Progenitor cell of endocrine pancreas (in vitro differentiated cells): ENCODE results near the gene BNIP2. TPM values are rescaled to one million over a fixed set of nuclear protein-coding genes. Genes with fewer than 3 reads are reported as not detected.

Experiments
- DNase-seq: peaks from one replicate; pipeline ENCODE4 v3.0.0; 2021; ENCODE audit warnings: low spot score; ENCODE audit not compliant: unreplicated experiment
- H3K27ac Mint-ChIP-seq: 2 replicates; pipeline ENCODE4 v1.8.0; 2021; ENCODE audit warnings: mild to moderate bottlenecking, moderate library complexity, mixed read lengths
- H3K27me3 Mint-ChIP-seq: 2 replicates; pipeline ENCODE4 v1.8.0; 2021; ENCODE audit warnings: mixed read lengths
- H3K36me3 Mint-ChIP-seq: 2 replicates; pipeline ENCODE4 v1.8.0; 2022; ENCODE audit warnings: mixed read lengths; ENCODE audit not compliant: insufficient read depth
- H3K4me1 Mint-ChIP-seq: 2 replicates; pipeline ENCODE4 v1.8.0; 2021; ENCODE audit warnings: low read depth, mixed read lengths
- H3K4me3 Mint-ChIP-seq: 2 replicates; pipeline ENCODE4 v1.8.0; 2021; ENCODE audit warnings: low read depth, mild to moderate bottlenecking, moderate library complexity, mixed read lengths
- H3K9me3 Mint-ChIP-seq: 2 replicates; pipeline ENCODE4 v1.8.0; 2021; ENCODE audit warnings: low read depth, mixed read lengths
- total RNA-seq: library from RNA; stranded (reverse); gene quantifications from 2 replicates; pipeline ENCODE4 v1.2.1, GENCODE V29; 2021
- TF ChIP-seq, protein P1 (sequence below): fragments of 200-600 bp; sonication (generic); IDR thresholded peaks from one replicate; pipeline ENCODE4 v1.5.0; 2021; ENCODE audit warnings: antibody characterized with exemption, mild to moderate bottlenecking; ENCODE audit not compliant: unreplicated experiment

BNIP2 gene
- total RNA-seq, 1 donor from 2014 or later, result 58.2 TPM

GRCh38 chr15:59687836-59688235 is 1.3 kb downstream of the BNIP2 start:
- H3K27ac Mint-ChIP-seq, result peak overlapping the region; percentile 99
- H3K9me3 Mint-ChIP-seq, result no peaks in the 10 kb centered on the region
- H3K4me3 Mint-ChIP-seq, result peak overlapping the region; percentile 97
- H3K36me3 Mint-ChIP-seq, result peaks cover 9% of the 10 kb centered on the region
- TF ChIP-seq, protein P1, sequence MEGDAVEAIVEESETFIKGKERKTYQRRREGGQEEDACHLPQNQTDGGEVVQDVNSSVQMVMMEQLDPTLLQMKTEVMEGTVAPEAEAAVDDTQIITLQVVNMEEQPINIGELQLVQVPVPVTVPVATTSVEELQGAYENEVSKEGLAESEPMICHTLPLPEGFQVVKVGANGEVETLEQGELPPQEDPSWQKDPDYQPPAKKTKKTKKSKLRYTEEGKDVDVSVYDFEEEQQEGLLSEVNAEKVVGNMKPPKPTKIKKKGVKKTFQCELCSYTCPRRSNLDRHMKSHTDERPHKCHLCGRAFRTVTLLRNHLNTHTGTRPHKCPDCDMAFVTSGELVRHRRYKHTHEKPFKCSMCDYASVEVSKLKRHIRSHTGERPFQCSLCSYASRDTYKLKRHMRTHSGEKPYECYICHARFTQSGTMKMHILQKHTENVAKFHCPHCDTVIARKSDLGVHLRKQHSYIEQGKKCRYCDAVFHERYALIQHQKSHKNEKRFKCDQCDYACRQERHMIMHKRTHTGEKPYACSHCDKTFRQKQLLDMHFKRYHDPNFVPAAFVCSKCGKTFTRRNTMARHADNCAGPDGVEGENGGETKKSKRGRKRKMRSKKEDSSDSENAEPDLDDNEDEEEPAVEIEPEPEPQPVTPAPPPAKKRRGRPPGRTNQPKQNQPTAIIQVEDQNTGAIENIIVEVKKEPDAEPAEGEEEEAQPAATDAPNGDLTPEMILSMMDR, result no peak
- no peak for DNase-seq
- peaks cover 26% of the 10 kb centered on the region for H3K4me1 Mint-ChIP-seq
- H3K27me3 Mint-ChIP-seq, result no peaks in the 10 kb centered on the region

- Mint-ChIP-seq H3K9me3 (no peaks in the 10 kb centered on the region), H3K36me3 (peaks cover 13% of the 10 kb centered on the region), H3K4me3 (peak overlapping the region; percentile 29), H3K27ac (peak overlapping the region; percentile 82), H3K27me3 (no peaks in the 10 kb centered on the region), H3K4me1 (peaks cover 26% of the 10 kb centered on the region)
- DNase-seq, result no peak
- TF ChIP-seq, protein P1, result no peak
Measured at GRCh38 chr15:59686389-59686788, 2.7 kb downstream of the BNIP2 start.

GRCh38 chr15:59685737-59686297 is 3.3 kb downstream of the BNIP2 start:
- Mint-ChIP-seq H3K4me3 (peak overlapping the region; percentile 24), H3K27me3 (no peaks in the 10 kb centered on the region), H3K36me3 (peaks cover 13% of the 10 kb centered on the region), H3K4me1 (peaks cover 26% of the 10 kb centered on the region), H3K27ac (peak overlapping the region; percentile 2), H3K9me3 (no peaks in the 10 kb centered on the region)
- DNase-seq, result no peak
- TF ChIP-seq, protein P1, result no peak

- Mint-ChIP-seq H3K4me1 (peaks cover 10% of the 10 kb centered on the region), H3K36me3 (peaks cover 22% of the 10 kb centered on the region), H3K4me3 (no peak overlapping the region)
Measured at GRCh38 chr15:59680870-59681269, 8.2 kb downstream of the BNIP2 start.

DNA sequence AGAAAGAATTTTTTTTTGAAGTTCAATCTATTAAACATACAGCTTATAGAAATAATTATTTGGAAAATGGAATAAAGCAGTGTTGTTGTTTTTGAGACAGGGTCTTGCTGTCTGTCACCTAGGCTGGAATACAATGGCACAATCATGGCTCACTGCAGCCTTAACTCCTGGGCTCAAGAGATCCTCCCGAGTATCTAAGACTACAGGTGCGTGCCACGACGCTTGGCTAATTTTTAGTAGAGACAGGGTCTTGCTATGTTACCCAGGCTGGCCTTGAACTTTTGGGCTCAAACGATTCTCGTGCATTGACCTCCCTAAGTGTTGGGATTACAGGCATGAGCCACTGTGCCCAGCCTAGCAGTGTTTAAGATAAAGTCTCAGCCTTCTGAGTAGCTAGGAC is 8.8 kb downstream of the BNIP2 start:
- Mint-ChIP-seq H3K27ac (no peak overlapping the region), H3K27me3 (no peaks in the 10 kb centered on the region), H3K4me3 (no peak overlapping the region), H3K9me3 (no peaks in the 10 kb centered on the region), H3K4me1 (peaks cover 7% of the 10 kb centered on the region), H3K36me3 (peaks cover 23% of the 10 kb centered on the region)
- no peak for DNase-seq
- TF ChIP-seq, protein P1, result no peak

More at GRCh38 chr15:59680870-59681269, 8.2 kb downstream of the BNIP2 start:
- Mint-ChIP-seq H3K27ac (no peak overlapping the region), H3K27me3 (no peaks in the 10 kb centered on the region), H3K9me3 (no peaks in the 10 kb centered on the region)
- DNase-seq, result no peak
- TF ChIP-seq, protein P1, result no peak
